A673 (cell line): ENCODE data around the gene CATSPERE.

Source experiments
- EZH2 ChIP-seq: fragments of 200-600 bp; sonication (generic); IDR thresholded peaks from 2 replicates; pipeline ENCODE4 v1.6.1; 2017; ENCODE audit warnings: borderline replicate concordance, low read depth, mild to moderate bottlenecking, mixed read lengths, antibody characterized with exemption, low read length; ENCODE audit not compliant: poor library complexity, severe bottlenecking
- TF ChIP-seq, protein P1 (sequence below): fragments of 300-800, 200-600 bp; sonication (generic); conservative IDR thresholded peaks from 2 replicates; pipeline ENCODE4 v1.5.1; 2017; ENCODE audit warnings: low read depth, mild to moderate bottlenecking, antibody characterized with exemption, low read length, moderate library complexity, mixed read lengths

DNA sequence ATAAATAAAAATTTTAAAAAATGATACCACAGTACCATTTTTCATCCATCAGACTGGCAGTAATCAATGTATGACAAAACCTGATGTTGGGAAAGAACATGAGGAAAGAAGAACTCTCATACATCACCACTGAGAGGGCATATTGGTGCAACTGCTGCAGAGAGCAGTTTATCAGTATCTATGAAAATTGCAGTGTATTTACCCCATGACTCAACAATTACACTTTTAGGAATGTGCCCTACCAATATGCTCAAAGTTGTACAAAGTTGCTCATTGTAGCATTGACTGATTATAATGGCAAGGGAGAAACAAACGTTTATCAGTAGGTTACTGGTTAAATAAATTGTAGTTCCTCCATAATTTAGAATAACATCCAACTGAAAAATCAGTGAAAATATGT is 36.7 kb downstream of the CATSPERE start:
- TF ChIP-seq, protein P1, sequence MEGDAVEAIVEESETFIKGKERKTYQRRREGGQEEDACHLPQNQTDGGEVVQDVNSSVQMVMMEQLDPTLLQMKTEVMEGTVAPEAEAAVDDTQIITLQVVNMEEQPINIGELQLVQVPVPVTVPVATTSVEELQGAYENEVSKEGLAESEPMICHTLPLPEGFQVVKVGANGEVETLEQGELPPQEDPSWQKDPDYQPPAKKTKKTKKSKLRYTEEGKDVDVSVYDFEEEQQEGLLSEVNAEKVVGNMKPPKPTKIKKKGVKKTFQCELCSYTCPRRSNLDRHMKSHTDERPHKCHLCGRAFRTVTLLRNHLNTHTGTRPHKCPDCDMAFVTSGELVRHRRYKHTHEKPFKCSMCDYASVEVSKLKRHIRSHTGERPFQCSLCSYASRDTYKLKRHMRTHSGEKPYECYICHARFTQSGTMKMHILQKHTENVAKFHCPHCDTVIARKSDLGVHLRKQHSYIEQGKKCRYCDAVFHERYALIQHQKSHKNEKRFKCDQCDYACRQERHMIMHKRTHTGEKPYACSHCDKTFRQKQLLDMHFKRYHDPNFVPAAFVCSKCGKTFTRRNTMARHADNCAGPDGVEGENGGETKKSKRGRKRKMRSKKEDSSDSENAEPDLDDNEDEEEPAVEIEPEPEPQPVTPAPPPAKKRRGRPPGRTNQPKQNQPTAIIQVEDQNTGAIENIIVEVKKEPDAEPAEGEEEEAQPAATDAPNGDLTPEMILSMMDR = no peak
- no peak for TF ChIP-seq EZH2
